ENCODE results near the gene ITGA8. TPM values are rescaled to one million over a fixed set of nuclear protein-coding genes. Genes with fewer than 3 reads are reported as not detected.

ITGA8 gene
- polyA plus RNA-seq, 4 donors, result 43.1 to 51.2 (median 49.5) TPM

DNA sequence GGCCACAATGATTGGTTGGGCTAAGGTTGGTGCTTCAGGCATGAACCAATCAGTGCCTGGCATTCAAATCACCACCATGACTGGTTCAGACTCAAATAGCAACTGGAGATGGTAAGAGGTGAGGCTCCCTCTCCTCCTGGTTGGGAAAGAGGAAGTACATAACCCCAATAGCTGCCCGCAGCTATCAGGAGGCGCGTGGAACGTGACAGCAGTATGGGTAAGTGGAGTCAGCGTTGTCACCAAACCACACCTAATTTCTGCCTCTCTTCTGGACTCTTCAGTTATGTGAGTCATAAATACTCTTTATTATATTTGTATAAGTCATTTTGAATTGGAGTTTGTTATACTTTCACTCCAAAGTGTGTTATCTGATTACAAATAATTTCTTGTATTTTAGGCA lies 17.9 kb upstream of the ITGA8 start:
- DNase-seq (ENCODE audit: low read depth in 4 of 4, low spot score in 3 of 4), result no peak

DNA sequence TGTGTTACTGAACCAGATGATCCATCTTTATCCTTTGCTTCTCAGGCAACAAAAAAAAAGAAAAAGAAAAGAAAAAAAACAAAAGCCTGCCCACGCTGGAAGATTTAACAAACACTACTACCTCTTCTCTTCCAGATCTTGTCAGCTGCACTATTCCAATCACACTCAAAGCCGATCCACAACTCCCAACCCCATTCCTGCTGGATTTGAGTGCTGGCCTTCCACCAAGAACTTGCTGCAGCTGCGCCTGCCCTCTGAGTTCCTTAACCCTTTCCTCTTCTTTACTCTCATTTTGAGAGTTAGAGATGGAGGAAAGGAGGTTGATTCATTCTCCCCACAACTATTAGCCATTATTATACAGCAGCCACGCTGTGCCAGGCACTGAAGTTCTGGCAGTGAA lies 16.0 kb upstream of the ITGA8 start:
- no peak for DNase-seq (ENCODE audit: low read depth in 4 of 4, low spot score in 3 of 4)

DNA sequence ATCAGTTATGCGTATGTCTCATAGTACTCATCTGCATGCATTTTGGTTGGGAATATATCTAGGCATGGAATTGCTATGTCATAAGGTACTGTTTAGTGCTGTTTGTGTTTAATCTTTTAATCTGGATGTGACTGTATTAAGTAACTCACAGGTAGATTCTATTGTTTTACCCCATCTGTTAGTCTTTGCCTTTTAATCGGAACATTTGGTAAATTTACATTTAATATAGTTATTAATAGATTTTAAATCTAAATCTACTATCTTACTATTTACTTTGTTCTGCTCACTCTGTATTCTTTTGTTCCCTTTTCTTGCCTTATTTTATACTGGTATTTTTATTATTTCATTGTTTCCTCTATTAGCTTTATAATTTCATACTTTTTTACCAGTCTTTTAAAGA lies 10.6 kb upstream of the ITGA8 start:
- DNase-seq (ENCODE audit: low read depth in 4 of 4, low spot score in 3 of 4), result no peak

GRCh38 chr10:15729890-15730289 lies 10.2 kb upstream of the ITGA8 start:
- no peak for DNase-seq (ENCODE audit: low read depth in 4 of 4, low spot score in 3 of 4)

- DNase-seq (ENCODE audit: low read depth in 4 of 4, low spot score in 3 of 4), result no peak
Measured at GRCh38 chr10:15726042-15726441, 6.3 kb upstream of the ITGA8 start.

DNA sequence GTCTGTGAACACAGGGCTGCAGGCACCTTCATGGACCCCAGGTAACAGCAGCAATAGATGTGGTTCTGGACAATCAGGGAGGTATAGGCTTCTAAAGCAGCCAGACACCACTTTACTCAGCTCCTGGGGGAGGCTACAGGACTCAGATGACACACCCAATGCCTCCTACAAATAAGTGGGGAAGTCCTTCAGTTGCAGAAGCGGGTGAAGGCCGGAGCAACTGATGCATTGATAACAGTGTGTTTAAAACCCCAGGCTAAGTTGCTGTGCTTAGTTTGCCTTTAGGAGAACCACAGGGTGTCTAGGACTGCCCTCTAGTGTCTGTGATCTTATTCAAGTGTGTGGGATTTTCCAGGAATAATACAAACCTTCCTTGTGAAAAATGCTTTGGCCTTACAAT lies 5.9 kb upstream of the ITGA8 start:
- DNase-seq (ENCODE audit: low read depth in 4 of 4, low spot score in 3 of 4), result no peak

DNA sequence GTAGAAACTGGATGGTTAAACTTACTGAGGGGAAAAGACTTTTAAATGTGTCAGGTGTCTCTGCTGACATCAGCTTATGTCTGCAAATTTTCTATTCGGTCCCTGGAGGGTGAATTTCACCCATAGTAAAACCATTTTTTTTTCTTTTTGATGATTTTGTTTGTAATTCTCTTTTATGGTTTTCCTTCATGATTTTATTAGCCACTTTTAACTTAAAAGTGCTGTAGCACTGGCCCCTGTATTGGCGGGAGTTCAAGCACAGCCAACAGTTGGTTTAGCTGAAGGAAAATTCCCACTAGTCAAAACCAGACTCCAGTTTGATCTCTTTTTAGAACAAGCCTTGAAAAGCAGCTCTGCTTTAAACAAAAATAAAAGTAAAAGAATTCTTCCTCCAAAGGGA lies 5.0 kb upstream of the ITGA8 start:
- DNase-seq (ENCODE audit: low read depth in 4 of 4, low spot score in 3 of 4), result no peak

DNA sequence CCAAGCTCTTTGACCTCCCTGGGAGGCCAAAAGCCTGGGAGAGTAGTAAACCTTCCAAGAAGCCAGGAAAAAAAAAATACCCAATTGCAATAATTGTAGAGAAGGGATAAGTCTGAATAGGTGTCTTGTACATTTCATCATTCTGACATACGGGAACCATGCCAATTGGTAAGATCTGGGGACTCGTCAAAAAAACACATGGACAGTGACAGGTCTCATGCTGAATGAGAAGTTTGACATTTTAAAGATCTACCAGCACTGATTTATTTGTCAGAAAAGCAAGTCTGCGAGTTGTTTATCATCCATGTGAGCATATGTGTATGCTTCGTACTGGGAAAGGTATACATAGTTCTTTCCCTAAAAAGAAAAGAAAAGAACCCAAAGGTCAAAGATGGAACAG lies 4.1 kb upstream of the ITGA8 start:
- no peak for DNase-seq (ENCODE audit: low read depth in 4 of 4, low spot score in 3 of 4)

GRCh38 chr10:15720635-15721287 lies 1.0 kb upstream of the ITGA8 start:
- DNase-seq (ENCODE audit: low read depth in 4 of 4, low spot score in 3 of 4), result no peak

GRCh38 chr10:15719049-15719898 lies 448 bp downstream of the ITGA8 start:
- DNase-seq (ENCODE audit: low read depth in 4 of 4, low spot score in 3 of 4), result no peak

DNA sequence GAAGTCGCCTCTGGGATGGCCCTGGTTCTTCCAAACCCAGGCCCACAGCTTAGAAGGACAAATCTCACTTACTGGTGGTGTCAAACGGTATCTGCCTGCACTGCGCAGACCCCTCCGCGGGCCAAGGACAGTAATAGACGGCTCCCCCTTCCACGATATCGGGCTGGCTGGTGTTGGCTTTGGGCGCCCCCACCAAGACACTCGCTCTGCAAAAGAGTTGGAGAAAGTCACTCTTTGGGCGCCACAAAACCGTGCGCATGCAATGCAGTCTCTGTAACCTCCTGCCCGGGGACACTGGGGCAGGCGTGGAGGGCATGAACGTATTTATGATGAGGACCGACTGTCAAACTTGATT lies 1.1 kb downstream of the ITGA8 start:
- DNase-seq (ENCODE audit: low read depth in 4 of 4, low spot score in 3 of 4), result no peak

GRCh38 chr10:15715619-15716227 lies 4.0 kb downstream of the ITGA8 start:
- DNase-seq (ENCODE audit: low read depth in 4 of 4, low spot score in 3 of 4), result no peak

DNA sequence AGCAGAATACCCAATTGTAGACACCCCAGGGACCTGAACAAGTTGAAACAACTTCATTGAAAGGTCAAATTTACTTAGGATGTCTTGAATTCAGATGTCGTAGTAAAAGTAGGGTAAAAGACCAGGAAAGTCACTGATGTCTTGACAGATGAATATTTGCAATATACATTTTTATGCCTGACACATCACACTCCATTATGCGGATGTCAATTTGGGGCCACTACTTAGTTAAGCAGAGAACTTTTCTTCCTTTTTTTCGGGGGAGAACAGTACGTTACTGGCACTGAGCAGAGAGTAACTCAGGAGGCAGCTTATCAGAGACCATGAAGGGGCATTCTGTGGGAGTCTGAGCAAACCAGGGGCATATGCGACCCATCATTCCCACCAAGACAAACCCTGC lies 4.9 kb downstream of the ITGA8 start:
- DNase-seq (ENCODE audit: low read depth in 4 of 4, low spot score in 3 of 4), result no peak

GRCh38 chr10:15712883-15713282 lies 6.8 kb downstream of the ITGA8 start:
- DNase-seq (ENCODE audit: low read depth in 4 of 4, low spot score in 3 of 4), result no peak

- DNase-seq (ENCODE audit: low read depth in 4 of 4, low spot score in 3 of 4), result no peak
Measured at GRCh38 chr10:15710455-15710854, 9.3 kb downstream of the ITGA8 start.

DNA sequence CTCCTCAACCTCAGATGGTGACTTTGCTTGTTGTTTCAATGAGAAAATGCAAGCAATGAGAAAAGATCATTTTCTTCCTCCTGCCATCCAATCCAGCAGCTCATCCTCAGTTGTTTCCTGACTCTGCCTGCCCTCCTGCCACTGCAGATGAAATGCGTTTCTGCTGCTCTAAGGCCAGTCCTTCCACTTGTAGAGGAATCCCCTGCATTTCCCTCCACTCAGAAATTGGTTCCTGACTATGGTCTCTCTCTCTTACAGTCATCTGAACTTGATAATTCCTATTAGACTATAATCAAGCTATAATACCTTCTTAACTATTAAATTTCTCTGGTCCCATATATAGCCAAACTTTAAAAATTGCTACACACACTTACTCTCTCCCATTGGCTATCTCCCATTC lies 14.4 kb downstream of the ITGA8 start:
- no peak for DNase-seq (ENCODE audit: low read depth in 4 of 4, low spot score in 3 of 4)

DNA sequence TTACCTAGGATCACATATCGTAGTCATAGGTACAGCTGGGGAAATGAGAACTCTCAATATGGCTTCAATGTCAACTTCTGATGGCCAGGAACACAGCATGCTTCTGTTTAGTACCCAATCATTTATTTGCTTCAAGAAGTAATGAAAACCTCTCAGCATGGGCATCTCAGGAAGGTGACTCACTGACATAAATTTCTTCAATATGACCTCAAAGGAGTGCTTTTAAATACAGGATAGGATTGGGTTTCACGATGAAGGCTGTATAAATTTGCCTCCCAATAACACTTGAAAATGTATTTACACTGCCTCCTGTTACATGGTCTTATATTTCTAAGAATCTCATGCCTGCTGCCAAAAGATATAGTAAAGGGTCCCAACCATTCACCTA lies 15.1 kb downstream of the ITGA8 start:
- no peak for DNase-seq (ENCODE audit: low read depth in 4 of 4, low spot score in 3 of 4)

DNA sequence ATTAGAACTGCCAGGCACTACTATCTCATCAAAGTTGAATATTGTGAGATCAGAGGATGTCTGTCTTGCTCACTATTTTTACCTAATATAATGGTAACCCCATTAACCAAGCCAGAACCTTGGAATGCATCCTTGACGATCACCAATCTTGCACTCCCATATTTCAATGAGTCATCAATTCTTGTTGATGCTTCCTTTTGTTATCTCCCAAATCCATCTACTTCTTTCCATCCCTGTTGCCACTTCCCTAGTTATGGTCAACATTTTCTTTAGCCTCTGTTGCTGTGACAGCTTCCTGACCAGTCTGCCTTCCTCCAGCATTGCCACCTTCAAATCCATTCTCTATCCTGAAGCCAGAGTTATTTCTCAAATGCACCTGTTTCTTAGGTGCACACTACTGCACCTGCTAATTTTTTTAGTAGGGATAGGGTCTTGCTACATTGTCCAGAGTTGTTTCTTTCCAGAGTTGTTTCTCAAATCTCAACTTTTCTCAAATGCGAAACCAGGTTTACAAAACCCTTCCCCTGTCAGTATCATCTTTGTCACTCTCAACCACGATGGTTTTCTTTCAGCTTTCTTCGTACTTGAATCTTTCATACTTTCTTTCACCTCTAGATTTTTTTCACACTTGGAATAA lies 15.7 kb downstream of the ITGA8 start:
- no peak for DNase-seq (ENCODE audit: low read depth in 4 of 4, low spot score in 3 of 4)

DNA sequence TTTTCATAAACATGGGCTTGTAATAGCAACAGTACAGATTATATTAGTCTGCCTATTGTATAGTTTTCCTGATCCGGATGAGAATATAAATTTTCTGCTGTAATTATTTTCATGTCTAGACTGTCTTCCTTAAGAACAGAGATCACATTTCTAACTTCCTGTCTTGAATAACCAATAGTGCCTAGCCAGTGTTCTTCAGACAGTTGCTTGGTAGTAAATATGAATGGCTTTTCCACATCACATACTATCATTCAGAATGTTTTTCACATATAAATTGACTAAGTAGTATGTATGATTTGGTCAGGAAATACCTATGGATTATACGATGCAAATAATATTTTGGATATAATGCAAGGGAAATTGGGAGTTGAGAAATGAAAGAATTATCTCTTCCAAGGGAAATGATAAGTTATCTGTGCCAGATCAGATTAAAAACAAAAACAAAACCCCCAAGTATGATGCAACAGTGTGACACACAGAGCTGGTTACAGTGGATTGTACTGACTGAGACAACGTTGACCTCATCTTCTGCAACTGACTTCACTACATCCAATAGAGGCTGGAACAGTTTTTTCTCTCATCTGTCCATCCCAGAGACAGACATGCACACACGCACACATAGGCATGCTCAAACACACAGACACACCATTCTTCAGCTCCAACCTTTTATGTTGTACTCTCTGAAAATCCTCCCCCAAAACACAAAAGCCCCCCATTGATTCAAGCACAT lies 16.4 kb downstream of the ITGA8 start:
- no peak for DNase-seq (ENCODE audit: low read depth in 4 of 4, low spot score in 3 of 4)

DNA sequence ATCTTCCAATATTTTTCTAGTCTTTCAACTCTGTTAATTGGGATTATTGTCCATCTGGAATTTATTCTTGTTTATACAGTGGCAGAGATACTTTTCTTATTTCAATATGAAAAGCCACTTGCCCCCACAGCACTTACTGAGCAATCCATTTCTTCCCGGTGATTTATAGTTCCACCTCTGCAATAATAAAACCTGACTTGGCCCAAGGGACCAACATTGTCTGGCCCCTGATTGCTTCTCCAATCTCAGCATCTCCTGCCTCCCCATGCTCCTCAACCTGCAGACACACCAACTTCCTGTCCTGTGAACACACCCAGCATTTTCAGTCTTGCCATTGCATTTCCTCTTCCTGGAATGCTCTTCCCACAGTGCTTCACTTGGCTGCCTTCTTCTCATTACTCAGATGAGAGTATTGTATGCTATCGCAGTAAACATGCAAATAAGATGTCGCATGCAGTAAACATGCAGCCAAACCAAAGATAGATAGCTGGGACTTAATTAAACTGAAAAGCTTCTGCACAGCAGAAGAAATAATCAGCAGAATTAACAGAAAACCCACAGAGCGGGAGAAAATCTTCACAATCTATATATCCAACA lies 19.5 kb downstream of the ITGA8 start:
- DNase-seq (ENCODE audit: low read depth in 4 of 4, low spot score in 3 of 4), result no peak

All from right renal pelvis (tissue), 4 donors.